GM06990 (cell line): ENCODE data around the gene CDH4.

Source experiments
- DNase-seq: peaks from one replicate; pipeline ENCODE4 v3.0.0-alpha.2; 2011; ENCODE audit not compliant: insufficient read length; ENCODE audit errors: extremely low read depth
- H3K27me3 ChIP-seq: replicated peaks from 2 replicates; pipeline ENCODE4 v1.6.0; 2011; ENCODE audit warnings: low read length; ENCODE audit not compliant: control insufficient read depth, insufficient read depth
- H3K36me3 ChIP-seq: 2 replicates; pipeline ENCODE4 v1.5.1; 2011; ENCODE audit warnings: low read length; ENCODE audit not compliant: control insufficient read depth, insufficient read depth
- H3K4me3 ChIP-seq: replicated peaks from 2 replicates; pipeline ENCODE4 v1.5.1; 2011; ENCODE audit warnings: low read depth, mild to moderate bottlenecking, control low read depth, low read length
- CTCF ChIP-seq: IDR thresholded peaks from 2 replicates; pipeline ENCODE4 v1.5.1; 2011; ENCODE audit warnings: low read length, control low read depth, mild to moderate bottlenecking, inconsistent platforms; ENCODE audit not compliant: insufficient read depth, poor library complexity, severe bottlenecking

CDH4 gene

GRCh38 chr20:61628901-61629601 is 377.0 kb downstream of the CDH4 start:
- Histone ChIP-seq H3K27me3 (no peaks in the 10 kb centered on the region), H3K36me3 (no peaks in the 10 kb centered on the region), H3K4me3 (no peak overlapping the region)
- no peak for TF ChIP-seq CTCF
- no peak for DNase-seq

GRCh38 chr20:61629602-61630390 is 377.7 kb downstream of the CDH4 start:
- Histone ChIP-seq H3K36me3 (no peaks in the 10 kb centered on the region), H3K27me3 (no peaks in the 10 kb centered on the region), H3K4me3 (no peak overlapping the region)
- DNase-seq, result no peak
- TF ChIP-seq CTCF, result no peak

- no peak for DNase-seq
- no peaks in the 10 kb centered on the region for H3K36me3 ChIP-seq
- no peaks in the 10 kb centered on the region for H3K27me3 ChIP-seq
- TF ChIP-seq CTCF, result no peak
- no peak overlapping the region for H3K4me3 ChIP-seq
Observed at GRCh38 chr20:61630391-61630650, 378.3 kb downstream of the CDH4 start.

- no peaks in the 10 kb centered on the region for H3K36me3 ChIP-seq
- no peak for DNase-seq
- TF ChIP-seq CTCF, result no peak
- no peaks in the 10 kb centered on the region for H3K27me3 ChIP-seq
- no peak overlapping the region for H3K4me3 ChIP-seq
Observed at GRCh38 chr20:61630816-61631215, 378.8 kb downstream of the CDH4 start.

GRCh38 chr20:61631751-61632150 is 379.7 kb downstream of the CDH4 start:
- no peak for TF ChIP-seq CTCF
- Histone ChIP-seq H3K36me3 (no peaks in the 10 kb centered on the region), H3K4me3 (no peak overlapping the region), H3K27me3 (no peaks in the 10 kb centered on the region)
- no peak for DNase-seq
